Measurements from ENCODE around the gene ZDHHC11B.
"Not testable (repeated sequence)": the region's sequence is repeated elsewhere in the genome, so short reads cannot be mapped to it uniquely, and the experiment has no call there.

Gene ZDHHC11B

GRCh38 chr5:784428-785177 lies at the start of gene ZDHHC11B:
Gene ZDHHC11B (minus strand): TSS chr5:784729. CDS start chr5:766919, 17,810 bp downstream.
- DNase-seq: peak; percentile 90

- DNase-seq: not testable (repeated sequence)
Measured at GRCh38 chr5:834013-834412, 49.5 kb upstream of the ZDHHC11B start.

GRCh38 chr5:828194-828593 lies 43.7 kb upstream of the ZDHHC11B start:
- not testable (repeated sequence) for DNase-seq

GRCh38 chr5:825544-825943 lies 41.0 kb upstream of the ZDHHC11B start:
- DNase-seq: not testable (repeated sequence)

GRCh38 chr5:821504-821903 lies 37.0 kb upstream of the ZDHHC11B start:
- DNase-seq: no peak

GRCh38 chr5:820245-820644 lies 35.7 kb upstream of the ZDHHC11B start:
- no peak for DNase-seq

- DNase-seq: no peak
Measured at GRCh38 chr5:819078-819477, 34.5 kb upstream of the ZDHHC11B start.

- DNase-seq: no peak
Measured at GRCh38 chr5:816176-816575, 31.6 kb upstream of the ZDHHC11B start.

- no peak for DNase-seq
Measured at GRCh38 chr5:815449-815848, 30.9 kb upstream of the ZDHHC11B start.

- not testable (repeated sequence) for DNase-seq
Measured at GRCh38 chr5:813575-813974, 29.0 kb upstream of the ZDHHC11B start.

GRCh38 chr5:811384-811783 lies 26.9 kb upstream of the ZDHHC11B start:
- DNase-seq: not testable (repeated sequence)

GRCh38 chr5:807719-808514 lies 23.4 kb upstream of the ZDHHC11B start:
- not testable (repeated sequence) for DNase-seq

GRCh38 chr5:801472-801871 lies 16.9 kb upstream of the ZDHHC11B start:
- DNase-seq: no peak

GRCh38 chr5:801055-801454 lies 16.5 kb upstream of the ZDHHC11B start:
- DNase-seq: not testable (repeated sequence)

- DNase-seq: not testable (repeated sequence)
Measured at GRCh38 chr5:798505-799138, 14.1 kb upstream of the ZDHHC11B start.

- DNase-seq: not testable (repeated sequence)
Measured at GRCh38 chr5:797986-798385, 13.5 kb upstream of the ZDHHC11B start.

GRCh38 chr5:795873-796272 lies 11.3 kb upstream of the ZDHHC11B start:
- not testable (repeated sequence) for DNase-seq

GRCh38 chr5:794948-795347 lies 10.4 kb upstream of the ZDHHC11B start:
- not testable (repeated sequence) for DNase-seq

- DNase-seq: not testable (repeated sequence)
Measured at GRCh38 chr5:788703-789102, 4.2 kb upstream of the ZDHHC11B start.

- not testable (repeated sequence) for DNase-seq
Measured at GRCh38 chr5:787857-788233, 3.3 kb upstream of the ZDHHC11B start.

- DNase-seq: not testable (repeated sequence)
Measured at GRCh38 chr5:787224-787856, 2.8 kb upstream of the ZDHHC11B start.

GRCh38 chr5:785181-785705 lies 714 bp upstream of the ZDHHC11B start:
- DNase-seq: not testable (repeated sequence)
